Vagina (tissue), 2 donors: Measurements from ENCODE around the gene SEC31B. TPM values are rescaled to one million over a fixed set of nuclear protein-coding genes. Genes with fewer than 3 reads are reported as not detected.

Experiments
- DNase-seq, 2 donors: peaks; one replicate each; pipeline ENCODE4 v3.0.0-alpha.2; 2017; ENCODE audit errors: extremely low spot score in 2 of 2
- H3K27ac ChIP-seq: fragments of 200-600 bp; sonication (generic); one replicate; pipeline ENCODE4 v1.5.1; 2019
- H3K27me3 ChIP-seq: fragments of 200-600 bp; sonication (generic); one replicate; pipeline ENCODE4 v1.5.1; 2019
- H3K36me3 ChIP-seq, 2 donors: fragments of 200-600 bp; sonication (generic); one replicate each; pipeline ENCODE4 v1.5.1; 2017 to 2019
- H3K4me1 ChIP-seq: fragments of 200-600 bp; sonication (generic); one replicate; pipeline ENCODE4 v1.5.1; 2019
- H3K4me3 ChIP-seq, 2 donors: fragments of 200-600 bp; sonication (generic); 1 replicate in 1 of 2; 2 replicates in 1 of 2; pipeline ENCODE4 v1.5.1; 2016 to 2019
- H3K9me3 ChIP-seq: fragments of 200-600 bp; sonication (generic); one replicate; pipeline ENCODE4 v1.5.1; 2019
- CTCF ChIP-seq, 3 experiments: fragments of 450-650 bp in 2 of 3; fragments of 200-600 bp in 1 of 3; sonication (generic) in 1 of 3; IDR thresholded peaks; one replicate each; pipeline ENCODE4 v1.5.1; 2017 to 2019; ENCODE audit warnings: antibody characterized with exemption in 3 of 3, mild to moderate bottlenecking in 2 of 3, moderate library complexity in 2 of 3
- POLR2A ChIP-seq, 2 donors: fragments of 450-650 bp; IDR thresholded peaks; one replicate each; pipeline ENCODE4 v1.6.1; 2017; ENCODE audit warnings: antibody characterized with exemption in 2 of 2, mild to moderate bottlenecking in 2 of 2, moderate library complexity in 2 of 2
- POLR2AphosphoS5 ChIP-seq, 2 donors: sonication (generic); formaldehyde crosslinking; IDR thresholded peaks; one replicate each; pipeline ENCODE4 v1.9.0; 2017; ENCODE audit warnings: antibody characterized with exemption in 2 of 2, mild to moderate bottlenecking in 2 of 2, low read depth in 1 of 2; ENCODE audit not compliant: insufficient read depth in 1 of 2
- intact Hi-C: fragments of 100-400 bp; cut with DNase I; formaldehyde crosslinking; loops from one replicate; pipeline ENCODE4 v1.15.1; 2023
- total RNA-seq: library from RNA; depleted of rRNA; stranded (reverse); fragments of >200 nt; gene quantifications from one replicate; pipeline ENCODE4 v1.2.3, GENCODE V29; 2016

SEC31B gene
- total RNA-seq, 1 donor from 2014 or later, result 6.4 TPM

- Histone ChIP-seq H3K27ac (no peak overlapping the region), H3K27me3 (no peaks in the 10 kb centered on the region), H3K4me3 (peak overlapping the region in 1 of 2 donors; percentile 39), H3K36me3 (peaks cover 0 to 13% of the 10 kb centered on the region in 2 donors), H3K4me1 (peaks cover 17% of the 10 kb centered on the region), H3K9me3 (no peaks in the 10 kb centered on the region)
- TF ChIP-seq POLR2AphosphoS5 (IDR thresholded peaks at IDR 0.05; ENCODE audit: insufficient read depth in 1 of 2, low read depth in 1 of 2) (no peak), CTCF (IDR thresholded peaks at IDR 0.05) (no peak), POLR2A (IDR thresholded peaks at IDR 0.05) (no peak)
- intact Hi-C loops, result no loop called here
- no peak for DNase-seq
These were observed 36.9 kb downstream of the SEC31B start for GRCh38 chr10:100482834-100483185.

- TF ChIP-seq POLR2AphosphoS5 (IDR thresholded peaks at IDR 0.05; ENCODE audit: insufficient read depth in 1 of 2, low read depth in 1 of 2), result no peak
- no peak for TF ChIP-seq POLR2A (IDR thresholded peaks at IDR 0.05)
- peak in 2 of 3 experiments; percentile 34 to 73 for TF ChIP-seq CTCF (IDR thresholded peaks at IDR 0.05)
- no peak overlapping the region for H3K27ac ChIP-seq
- H3K4me1 ChIP-seq, result peaks cover 17% of the 10 kb centered on the region
- H3K9me3 ChIP-seq, result no peaks in the 10 kb centered on the region
- intact Hi-C loops, result no loop called here
- H3K4me3 ChIP-seq, result peak overlapping the region; percentile 39 to 44
- peaks cover 0 to 8% of the 10 kb centered on the region in 2 donors for H3K36me3 ChIP-seq
- DNase-seq, result no peak
- no peaks in the 10 kb centered on the region for H3K27me3 ChIP-seq
These were observed 37.4 kb downstream of the SEC31B start for GRCh38 chr10:100482181-100482833.

GRCh38 chr10:100481462-100482081, 38.1 kb downstream of the SEC31B start:
- H3K27ac ChIP-seq, result no peak overlapping the region
- peaks cover 17% of the 10 kb centered on the region for H3K4me1 ChIP-seq
- H3K27me3 ChIP-seq, result no peaks in the 10 kb centered on the region
- no peaks in the 10 kb centered on the region for H3K9me3 ChIP-seq
- TF ChIP-seq POLR2A (IDR thresholded peaks at IDR 0.05), result no peak
- TF ChIP-seq POLR2AphosphoS5 (IDR thresholded peaks at IDR 0.05; ENCODE audit: insufficient read depth in 1 of 2, low read depth in 1 of 2), result no peak
- no peak for TF ChIP-seq CTCF (IDR thresholded peaks at IDR 0.05)
- no peak for DNase-seq
- peak overlapping the region; percentile 39 to 44 for H3K4me3 ChIP-seq
- H3K36me3 ChIP-seq, result peaks cover 0 to under 1% of the 10 kb centered on the region in 2 donors
- intact Hi-C loops, result no loop called here

- Histone ChIP-seq H3K9me3 (no peaks in the 10 kb centered on the region), H3K4me3 (no peak overlapping the region), H3K36me3 (no peaks in the 10 kb centered on the region), H3K27me3 (no peaks in the 10 kb centered on the region), H3K4me1 (peaks cover 17% of the 10 kb centered on the region), H3K27ac (no peak overlapping the region)
- DNase-seq, result no peak
- no peak for TF ChIP-seq CTCF (IDR thresholded peaks at IDR 0.05)
- TF ChIP-seq POLR2AphosphoS5 (IDR thresholded peaks at IDR 0.05; ENCODE audit: insufficient read depth in 1 of 2, low read depth in 1 of 2), result no peak
- no peak for TF ChIP-seq POLR2A (IDR thresholded peaks at IDR 0.05)
- intact Hi-C loops, result no loop called here
These were observed 39.7 kb downstream of the SEC31B start for GRCh38 chr10:100480002-100480401.

- TF ChIP-seq POLR2AphosphoS5 (IDR thresholded peaks at IDR 0.05; ENCODE audit: insufficient read depth in 1 of 2, low read depth in 1 of 2) (no peak), POLR2A (IDR thresholded peaks at IDR 0.05) (no peak), CTCF (IDR thresholded peaks at IDR 0.05) (no peak)
- Histone ChIP-seq H3K9me3 (no peaks in the 10 kb centered on the region), H3K27ac (no peak overlapping the region), H3K4me3 (no peak overlapping the region), H3K36me3 (no peaks in the 10 kb centered on the region), H3K27me3 (no peaks in the 10 kb centered on the region), H3K4me1 (peaks cover 17% of the 10 kb centered on the region)
- DNase-seq, result no peak
- intact Hi-C loops, result no loop called here
These were observed 40.6 kb downstream of the SEC31B start for GRCh38 chr10:100479037-100479436.
